ENCODE measurements around the gene TOMM70. TPM values are rescaled to one million over a fixed set of nuclear protein-coding genes. Genes with fewer than 3 reads are reported as not detected.
"Not testable (repeated sequence)": the region's sequence is repeated elsewhere in the genome, so short reads cannot be mapped to it uniquely, and the experiment has no call there.

TOMM70 gene
- total and polyA plus RNA-seq, 7 experiments from 2014 or later = 18.3 to 43.7 (median 23.9) TPM

DNA sequence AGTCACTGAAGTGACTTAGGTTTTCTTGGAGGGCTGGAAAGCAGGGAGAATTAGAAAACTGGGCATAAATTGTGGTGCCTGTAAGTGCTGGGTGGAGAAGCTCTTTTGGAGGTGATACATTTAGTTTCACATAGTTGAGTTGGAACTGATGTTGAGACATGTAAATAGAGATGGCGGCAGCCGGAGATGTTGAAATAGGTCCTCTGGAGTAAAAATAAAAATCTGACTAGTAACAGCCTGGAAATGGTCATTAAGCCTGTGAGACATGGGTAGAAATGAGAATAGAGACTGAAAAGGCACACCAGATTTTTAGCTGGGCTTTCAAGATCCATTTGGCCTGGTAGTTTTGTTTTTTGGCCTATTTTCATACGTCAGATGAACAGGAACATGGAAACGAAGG, 69.2 kb downstream of the TOMM70 start:
- H3K9me3 Mint-ChIP-seq = peaks cover 0 to 7% (median 0%) of the 10 kb centered on the region in 11 donors
- intact Hi-C loops (cut with micrococcal nuclease) = loop anchor here in 1 of 2 donors (10.0 kb wide), 1 partner anchor 1233 kb away; the partner anchor contains the start of gene TRMT10C
- peak overlapping the region in 3 of 9 donors; percentile 7 to 71 (median 30) for H3K27ac Mint-ChIP-seq
- ChIA-PET CTCF (interaction anchor here (1.3 kb wide), 1 partner anchor 11 kb away, joined by 3 read pairs; no protein-coding TSS in a partner anchor), POLR2A (interaction anchor here (1.1 kb wide), 1 partner anchor 31 kb away, joined by 3 read pairs; no protein-coding TSS in a partner anchor)
- no peaks in the 10 kb centered on the region for H3K36me3 ChIP-seq (ENCODE audit: control insufficient read depth in 2 of 3, insufficient read depth in 3 of 3, low read length in 3 of 3)
- DNase-seq (no peak), ATAC-seq (no peak)
- no peak overlapping the region for H3K27ac ChIP-seq (ENCODE audit: low read depth, low read length)
- peaks cover 0 to 10% (median 9%) of the 10 kb centered on the region in 5 donors for H3K36me3 Mint-ChIP-seq
- no peaks in the 10 kb centered on the region for H3K27me3 ChIP-seq (ENCODE audit: control insufficient read depth in 2 of 2, insufficient read depth in 2 of 2, low read length in 2 of 2)
- H3K4me3 Mint-ChIP-seq = peak overlapping the region in 1 of 10 donors; percentile 47
- peaks cover 8 to 12% of the 10 kb centered on the region in 2 donors for H3K4me1 ChIP-seq (ENCODE audit: control insufficient read depth in 2 of 2, insufficient read depth in 2 of 2, low read length in 2 of 2)
- no peak overlapping the region for H3K4me3 ChIP-seq (ENCODE audit: low read length)
- peaks cover 11 to 30% (median 25%) of the 10 kb centered on the region in 7 donors for H3K4me1 Mint-ChIP-seq
- no peaks in the 10 kb centered on the region for H3K9me3 ChIP-seq (ENCODE audit: control insufficient read depth in 2 of 3, low read length in 3 of 3)
- H3K27me3 Mint-ChIP-seq = no peaks in the 10 kb centered on the region

DNA sequence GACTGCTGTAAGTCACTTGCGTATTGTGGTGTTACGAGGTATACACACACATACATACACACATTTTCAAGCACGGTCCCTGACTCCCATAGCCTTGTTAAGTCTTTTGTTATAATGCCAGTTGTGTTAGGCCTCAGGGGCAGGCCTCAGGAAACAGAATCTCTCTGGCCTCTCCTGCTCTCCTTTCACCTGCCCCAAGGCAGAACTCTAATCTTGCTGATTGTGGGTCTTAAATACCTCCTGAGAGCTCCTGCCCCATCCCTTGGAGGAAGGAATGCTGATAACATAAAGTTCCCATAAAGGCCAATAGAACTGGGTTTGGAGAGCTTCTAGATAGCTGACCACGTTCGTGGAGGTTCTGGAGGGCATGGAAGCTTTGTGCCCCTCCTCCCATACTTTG, 70.2 kb downstream of the TOMM70 start:
- Histone ChIP-seq H3K9me3 (ENCODE audit: control insufficient read depth in 2 of 3, low read length in 3 of 3) (no peaks in the 10 kb centered on the region), H3K27me3 (ENCODE audit: control insufficient read depth in 2 of 2, insufficient read depth in 2 of 2, low read length in 2 of 2) (no peaks in the 10 kb centered on the region), H3K27ac (ENCODE audit: low read depth, low read length) (no peak overlapping the region), H3K4me1 (ENCODE audit: control insufficient read depth in 2 of 2, insufficient read depth in 2 of 2, low read length in 2 of 2) (peaks cover 6 to 11% of the 10 kb centered on the region in 2 donors), H3K4me3 (ENCODE audit: low read length) (no peak overlapping the region), H3K36me3 (ENCODE audit: control insufficient read depth in 2 of 3, insufficient read depth in 3 of 3, low read length in 3 of 3) (no peaks in the 10 kb centered on the region)
- POLR2A ChIA-PET = no interaction called here
- Mint-ChIP-seq H3K4me1 (peaks cover 11 to 20% (median 18%) of the 10 kb centered on the region in 7 donors), H3K27me3 (no peaks in the 10 kb centered on the region), H3K27ac (peak overlapping the region in 1 of 9 donors; percentile 12), H3K4me3 (no peak overlapping the region), H3K9me3 (peaks cover 0 to 8% (median 0%) of the 10 kb centered on the region in 11 donors), H3K36me3 (peaks cover 0 to 16% (median 15%) of the 10 kb centered on the region in 5 donors)
- no peak for DNase-seq
- no peak for ATAC-seq
- intact Hi-C loops (cut with micrococcal nuclease) = loop anchor here in 1 of 2 donors (10.0 kb wide), 1 partner anchor 1234 kb away; the partner anchor contains the start of gene TRMT10C
- CTCF ChIA-PET = no interaction called here

GRCh38 chr3:100329800-100330489, 70.9 kb downstream of the TOMM70 start:
- DNase-seq = no peak
- no peaks in the 10 kb centered on the region for H3K27me3 ChIP-seq (ENCODE audit: control insufficient read depth in 2 of 2, insufficient read depth in 2 of 2, low read length in 2 of 2)
- intact Hi-C loops (cut with micrococcal nuclease) = loop anchor here in 1 of 2 donors (10.0 kb wide), 1 partner anchor 1235 kb away; the partner anchor contains the start of gene TRMT10C
- no peak overlapping the region for H3K4me3 Mint-ChIP-seq
- H3K9me3 Mint-ChIP-seq = peaks cover 0 to 8% (median 0%) of the 10 kb centered on the region in 11 donors
- no peak overlapping the region for H3K27ac ChIP-seq (ENCODE audit: low read depth, low read length)
- H3K4me3 ChIP-seq (ENCODE audit: low read length) = no peak overlapping the region
- no peak overlapping the region for H3K27ac Mint-ChIP-seq
- peaks cover 0 to 6% of the 10 kb centered on the region in 2 donors for H3K4me1 ChIP-seq (ENCODE audit: control insufficient read depth in 2 of 2, insufficient read depth in 2 of 2, low read length in 2 of 2)
- H3K4me1 Mint-ChIP-seq = peaks cover 5 to 13% (median 11%) of the 10 kb centered on the region in 7 donors
- POLR2A ChIA-PET = no interaction called here
- peaks cover 0 to 19% (median 16%) of the 10 kb centered on the region in 5 donors for H3K36me3 Mint-ChIP-seq
- no peak for ATAC-seq
- H3K36me3 ChIP-seq (ENCODE audit: control insufficient read depth in 2 of 3, insufficient read depth in 3 of 3, low read length in 3 of 3) = no peaks in the 10 kb centered on the region
- CTCF ChIA-PET = no interaction called here
- no peaks in the 10 kb centered on the region for H3K27me3 Mint-ChIP-seq
- no peaks in the 10 kb centered on the region for H3K9me3 ChIP-seq (ENCODE audit: control insufficient read depth in 2 of 3, low read length in 3 of 3)

DNA sequence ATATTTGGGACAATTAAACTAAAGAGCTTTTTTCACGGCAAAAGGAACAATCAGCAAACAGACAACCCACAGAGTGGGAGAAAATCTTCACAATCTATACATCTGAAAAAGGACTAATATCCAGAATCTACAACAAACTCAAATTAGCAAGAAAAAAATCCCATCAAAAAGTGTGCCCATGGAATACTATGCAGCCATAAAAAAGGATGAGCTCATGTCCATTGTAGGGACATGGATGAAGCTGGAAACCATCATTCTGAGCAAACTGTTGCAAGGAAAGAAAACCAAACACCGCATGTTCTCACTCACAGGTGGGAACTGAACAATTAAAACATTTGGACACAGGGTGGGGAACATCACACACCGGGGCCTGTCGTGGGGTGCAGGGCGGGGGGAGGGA, 73.5 kb downstream of the TOMM70 start:
- H3K4me3 Mint-ChIP-seq; H3K4me1 ChIP-seq (ENCODE audit: control insufficient read depth in 2 of 2, insufficient read depth in 2 of 2, low read length in 2 of 2); DNase-seq; H3K9me3 ChIP-seq (ENCODE audit: control insufficient read depth in 2 of 3, low read length in 3 of 3); H3K36me3 ChIP-seq (ENCODE audit: control insufficient read depth in 2 of 3, insufficient read depth in 3 of 3, low read length in 3 of 3); H3K27me3 Mint-ChIP-seq; ATAC-seq; H3K27me3 ChIP-seq (ENCODE audit: control insufficient read depth in 2 of 2, insufficient read depth in 2 of 2, low read length in 2 of 2); CTCF ChIA-PET; H3K9me3 Mint-ChIP-seq; H3K4me1 Mint-ChIP-seq; H3K4me3 ChIP-seq (ENCODE audit: low read length); H3K27ac Mint-ChIP-seq; H3K27ac ChIP-seq (ENCODE audit: low read depth, low read length); intact Hi-C loops (cut with micrococcal nuclease): not testable (repeated sequence)
- POLR2A ChIA-PET = interaction anchor here (0.7 kb wide), 1 partner anchor 70 kb away, joined by 3 read pairs; no protein-coding TSS in a partner anchor
- peaks cover 0 to 23% (median 16%) of the 10 kb centered on the region in 5 donors for H3K36me3 Mint-ChIP-seq

DNA sequence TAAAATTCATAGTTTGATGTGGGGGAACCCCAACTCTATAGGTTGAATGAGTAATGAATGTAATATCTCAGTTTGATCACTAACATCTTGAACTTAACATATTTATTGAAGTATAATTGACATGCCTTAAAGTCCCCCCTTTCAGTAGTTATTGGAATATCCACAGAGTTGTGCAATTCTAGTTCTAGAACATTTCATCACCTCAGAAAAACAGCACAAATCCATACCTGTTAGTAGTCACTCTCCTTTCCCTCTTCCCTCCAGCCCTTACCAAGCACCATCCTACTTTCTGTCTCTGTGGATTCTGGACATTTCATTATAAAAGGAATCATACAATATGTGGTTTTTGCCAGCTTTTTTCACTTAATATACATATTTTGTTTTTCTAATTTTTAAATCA, 75.1 kb downstream of the TOMM70 start:
- Histone ChIP-seq H3K36me3 (ENCODE audit: control insufficient read depth in 2 of 3, insufficient read depth in 3 of 3, low read length in 3 of 3) (peaks cover 0 to 5% (median 0%) of the 10 kb centered on the region in 3 experiments), H3K9me3 (ENCODE audit: control insufficient read depth in 2 of 3, low read length in 3 of 3) (no peaks in the 10 kb centered on the region), H3K4me1 (ENCODE audit: control insufficient read depth in 2 of 2, insufficient read depth in 2 of 2, low read length in 2 of 2) (no peaks in the 10 kb centered on the region), H3K27me3 (ENCODE audit: control insufficient read depth in 2 of 2, insufficient read depth in 2 of 2, low read length in 2 of 2) (no peaks in the 10 kb centered on the region), H3K27ac (ENCODE audit: low read depth, low read length) (no peak overlapping the region), H3K4me3 (ENCODE audit: low read length) (no peak overlapping the region)
- ChIA-PET POLR2A (no interaction called here), CTCF (no interaction called here)
- DNase-seq (no peak), ATAC-seq (no peak)
- H3K27me3 Mint-ChIP-seq = no peaks in the 10 kb centered on the region
- H3K27ac Mint-ChIP-seq = no peak overlapping the region
- intact Hi-C loops (cut with micrococcal nuclease) = no loop called here
- H3K4me3 Mint-ChIP-seq = no peak overlapping the region
- peaks cover 0 to 23% (median 16%) of the 10 kb centered on the region in 5 donors for H3K36me3 Mint-ChIP-seq
- H3K4me1 Mint-ChIP-seq = no peaks in the 10 kb centered on the region
- peaks cover 0 to 8% (median 0%) of the 10 kb centered on the region in 11 donors for H3K9me3 Mint-ChIP-seq

DNA sequence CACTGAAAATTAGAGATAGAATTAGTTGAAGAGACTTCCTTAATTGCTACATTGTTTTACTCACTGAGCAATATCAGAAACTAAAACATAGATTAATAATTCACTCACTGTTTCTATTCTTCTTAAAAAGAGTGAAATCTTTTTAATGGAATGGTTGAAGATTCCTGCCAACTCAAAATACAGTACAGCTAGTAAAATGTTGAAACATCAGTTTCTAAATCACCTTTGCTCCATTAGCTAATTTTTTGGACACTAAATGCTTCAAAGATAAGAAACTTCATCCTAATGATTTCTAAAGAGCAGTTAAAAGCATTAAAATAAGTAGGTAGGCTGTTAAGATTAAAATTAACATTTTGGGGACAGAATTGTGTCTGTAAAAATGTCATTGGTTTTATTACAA, 76.8 kb downstream of the TOMM70 start:
- intact Hi-C loops (cut with micrococcal nuclease) = no loop called here
- ChIA-PET POLR2A (interaction anchor here (0.5 kb wide), 1 partner anchor 1238 kb away, joined by 3 read pairs; no protein-coding TSS in a partner anchor), CTCF (no interaction called here)
- ATAC-seq (no peak), DNase-seq (no peak)
- Histone ChIP-seq H3K4me1 (ENCODE audit: control insufficient read depth in 2 of 2, insufficient read depth in 2 of 2, low read length in 2 of 2) (no peaks in the 10 kb centered on the region), H3K36me3 (ENCODE audit: control insufficient read depth in 2 of 3, insufficient read depth in 3 of 3, low read length in 3 of 3) (peaks cover 0 to 13% (median 9%) of the 10 kb centered on the region in 3 experiments), H3K27ac (ENCODE audit: low read depth, low read length) (no peak overlapping the region), H3K9me3 (ENCODE audit: control insufficient read depth in 2 of 3, low read length in 3 of 3) (no peaks in the 10 kb centered on the region), H3K27me3 (ENCODE audit: control insufficient read depth in 2 of 2, insufficient read depth in 2 of 2, low read length in 2 of 2) (no peaks in the 10 kb centered on the region), H3K4me3 (ENCODE audit: low read length) (no peak overlapping the region)
- Mint-ChIP-seq H3K9me3 (peaks cover 0 to 8% (median 0%) of the 10 kb centered on the region in 11 donors), H3K4me1 (no peaks in the 10 kb centered on the region), H3K36me3 (peaks cover 0 to 30% (median 20%) of the 10 kb centered on the region in 5 donors), H3K4me3 (no peak overlapping the region), H3K27me3 (no peaks in the 10 kb centered on the region), H3K27ac (no peak overlapping the region)
